HT1080 (cell line): ENCODE measurements around the gene MAST3. TPM values are rescaled to one million over a fixed set of nuclear protein-coding genes. Genes with fewer than 3 reads are reported as not detected.
A peak's percentile ranks its signal among the peaks of the same experiment; 100 is the strongest.
"Not testable (repeated sequence)": the region's sequence is repeated elsewhere in the genome, so short reads cannot be mapped to it uniquely, and the experiment has no call there.

Source experiments
- DNase-seq: peaks from one replicate; pipeline ENCODE4 v3.0.0-alpha.2; 2015; ENCODE audit warnings: low read depth
- total RNA-seq: library from RNA; depleted of rRNA; stranded (reverse); fragments of >200 nt; shearing (Covaris generic); gene quantifications from 2 replicates; pipeline ENCODE4 v1.2.3, GENCODE V29; 2014

MAST3 gene
- total RNA-seq, 1 experiment from 2014 or later, result 2.3 TPM

- peak; percentile 36 for DNase-seq
Observed at GRCh38 chr19:18156841-18157464, 59.4 kb downstream of the MAST3 start.

DNA sequence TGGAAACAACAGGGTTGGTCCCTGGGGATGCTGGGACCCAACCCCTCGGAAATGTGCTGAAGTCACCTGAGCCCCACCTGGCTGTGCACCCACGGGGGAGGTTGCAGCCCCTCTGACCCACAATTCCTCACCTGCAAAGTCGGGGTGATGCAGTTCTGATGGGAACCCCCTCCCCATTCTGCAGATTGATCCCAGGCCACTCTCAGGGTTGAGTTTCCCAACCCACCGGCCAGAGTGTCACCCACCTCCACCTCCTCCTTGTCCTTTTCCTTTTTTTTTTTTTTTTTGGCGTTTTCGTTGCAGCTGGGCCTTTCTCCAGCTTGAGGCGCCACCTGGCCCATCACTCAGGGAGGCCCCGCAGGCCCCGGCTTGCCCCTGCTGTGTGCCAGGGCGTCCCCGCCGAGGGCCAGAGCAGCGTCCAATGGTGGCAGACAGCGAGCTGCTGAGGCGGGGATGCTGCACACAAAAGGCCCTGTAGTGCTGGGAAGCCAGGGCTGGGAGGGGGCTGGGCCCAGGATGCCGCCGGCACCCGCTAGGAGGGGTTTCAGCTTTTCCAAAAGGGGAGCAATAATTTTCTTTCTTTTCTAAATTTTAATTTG is 60.0 kb downstream of the MAST3 start:
- DNase-seq, result no peak

- DNase-seq, result no peak
Observed at GRCh38 chr19:18158467-18158866, 60.9 kb downstream of the MAST3 start.

- DNase-seq, result not testable (repeated sequence)
Observed at GRCh38 chr19:18159059-18159616, 61.6 kb downstream of the MAST3 start.

DNA sequence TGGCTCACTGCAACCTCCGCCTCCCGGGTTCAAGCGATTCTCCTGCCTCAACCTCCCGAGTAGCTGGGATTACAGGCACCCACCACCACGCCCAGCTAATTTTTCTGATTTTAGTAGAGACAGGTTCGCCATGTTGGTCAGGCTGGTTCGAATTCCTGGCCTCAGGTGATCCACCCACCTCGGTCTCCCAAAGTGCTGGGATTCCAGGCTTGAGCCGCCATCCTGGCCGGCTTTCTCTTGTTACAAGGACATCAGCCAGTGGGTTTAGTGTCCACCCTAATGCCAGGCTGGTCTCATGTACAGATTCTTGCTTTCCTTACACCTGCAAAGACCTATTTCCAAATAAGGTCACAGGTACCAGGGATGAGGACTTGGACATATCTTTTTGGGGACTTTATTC is 62.2 kb downstream of the MAST3 start:
- DNase-seq, result no peak

GRCh38 chr19:18160493-18160970 is 63.0 kb downstream of the MAST3 start:
- no peak for DNase-seq

- DNase-seq, result no peak
Observed at GRCh38 chr19:18160971-18161635, 63.5 kb downstream of the MAST3 start.

- DNase-seq, result no peak
Observed at GRCh38 chr19:18161636-18162002, 64.0 kb downstream of the MAST3 start.

DNA sequence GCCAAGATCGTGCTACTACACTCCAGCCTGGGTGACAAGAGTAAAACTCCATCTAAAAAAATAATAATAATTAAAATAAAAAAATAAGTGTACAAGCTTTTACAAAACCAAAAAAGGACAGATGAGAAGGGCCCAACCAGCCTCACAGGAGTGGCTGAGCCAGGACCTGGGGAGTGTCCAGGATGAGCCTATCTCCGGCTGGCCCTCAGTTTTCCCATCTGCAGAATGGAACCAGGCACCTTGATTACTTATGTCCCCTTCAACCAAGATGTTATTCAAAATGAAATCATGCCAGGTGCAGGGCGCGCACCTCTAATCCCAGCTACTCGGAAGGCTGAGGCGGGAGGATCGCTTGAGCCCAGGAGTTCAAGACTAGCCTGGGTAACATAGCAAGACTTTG is 66.5 kb downstream of the MAST3 start:
- no peak for DNase-seq

GRCh38 chr19:18165794-18166544 is 68.4 kb downstream of the MAST3 start:
- no peak for DNase-seq

DNA sequence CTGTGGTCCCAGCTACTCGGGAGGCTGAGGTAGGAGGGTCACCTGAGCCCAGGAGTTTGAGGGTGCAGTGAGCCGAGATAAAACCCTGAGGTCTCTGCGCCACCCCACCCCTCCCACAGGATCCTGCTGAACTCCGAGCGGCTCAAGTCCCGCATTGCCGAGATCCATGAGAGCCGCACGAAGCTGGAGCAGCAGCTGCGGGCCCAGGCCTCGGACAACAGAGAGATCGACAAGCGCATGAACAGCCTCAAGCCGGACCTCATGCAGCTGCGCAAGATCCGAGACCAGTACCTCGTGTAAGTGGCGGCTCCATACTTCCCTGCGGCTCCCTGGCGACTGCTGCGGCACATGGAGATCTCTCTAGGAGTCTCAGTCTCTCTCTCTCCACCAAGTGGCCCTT is 69.4 kb downstream of the MAST3 start:
- DNase-seq, result no peak

GRCh38 chr19:18167975-18168645 is 70.5 kb downstream of the MAST3 start:
- no peak for DNase-seq

DNA sequence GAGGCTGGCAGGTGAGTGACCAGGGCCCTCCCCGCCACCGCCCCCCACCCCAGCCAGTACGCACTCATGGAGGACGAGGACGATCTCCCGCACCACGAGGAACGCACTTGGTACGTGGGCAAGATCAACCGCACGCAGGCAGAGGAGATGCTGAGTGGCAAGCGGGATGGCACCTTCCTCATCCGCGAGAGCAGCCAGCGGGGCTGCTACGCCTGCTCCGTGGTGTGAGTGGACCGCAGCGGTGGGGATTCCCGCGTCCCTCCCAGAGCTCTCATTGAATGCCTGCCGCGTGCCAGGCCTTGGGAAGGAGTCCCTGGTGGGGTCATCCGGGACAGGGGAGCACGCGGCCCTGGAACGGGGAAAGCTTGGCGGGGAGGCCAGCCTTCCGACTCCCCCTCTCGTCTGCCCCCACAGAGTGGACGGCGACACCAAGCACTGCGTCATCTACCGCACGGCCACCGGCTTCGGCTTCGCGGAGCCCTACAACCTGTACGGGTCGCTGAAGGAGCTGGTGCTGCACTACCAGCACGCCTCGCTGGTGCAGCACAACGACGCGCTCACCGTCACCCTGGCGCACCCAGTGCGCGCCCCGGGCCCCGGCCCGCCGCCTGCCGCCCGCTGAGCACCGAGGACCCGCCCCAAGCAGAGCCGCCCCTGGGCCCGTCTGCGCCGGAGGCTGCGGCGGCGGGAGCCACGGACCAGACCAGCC is 71.2 kb downstream of the MAST3 start:
- DNase-seq, result no peak

DNA sequence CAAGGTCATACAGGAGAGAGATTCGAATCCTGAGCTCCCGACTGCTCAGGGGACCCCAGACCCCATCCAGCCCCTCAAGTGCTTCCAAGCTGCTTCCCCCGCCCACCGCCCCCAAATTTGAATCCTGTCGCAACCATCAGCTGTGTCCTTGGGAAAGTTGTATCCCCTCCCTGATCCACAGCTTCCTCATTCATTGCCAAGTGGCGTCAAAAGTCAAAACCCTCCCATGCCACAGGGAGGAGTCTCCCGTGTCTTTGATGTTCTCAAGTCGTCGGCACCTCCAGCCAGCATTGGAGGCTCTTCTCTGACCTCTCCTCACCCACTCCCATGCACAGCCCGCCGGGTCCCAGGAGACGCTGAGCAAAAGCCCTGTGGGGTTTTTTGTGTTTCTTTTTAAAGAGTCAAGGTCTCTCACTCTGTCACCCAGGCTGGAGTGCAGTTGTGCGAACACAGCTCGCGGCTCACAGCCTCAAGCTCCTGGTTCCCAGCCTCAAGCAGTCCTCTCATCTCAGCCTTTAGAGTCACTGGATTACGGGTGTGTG is 73.2 kb downstream of the MAST3 start:
- no peak for DNase-seq

DNA sequence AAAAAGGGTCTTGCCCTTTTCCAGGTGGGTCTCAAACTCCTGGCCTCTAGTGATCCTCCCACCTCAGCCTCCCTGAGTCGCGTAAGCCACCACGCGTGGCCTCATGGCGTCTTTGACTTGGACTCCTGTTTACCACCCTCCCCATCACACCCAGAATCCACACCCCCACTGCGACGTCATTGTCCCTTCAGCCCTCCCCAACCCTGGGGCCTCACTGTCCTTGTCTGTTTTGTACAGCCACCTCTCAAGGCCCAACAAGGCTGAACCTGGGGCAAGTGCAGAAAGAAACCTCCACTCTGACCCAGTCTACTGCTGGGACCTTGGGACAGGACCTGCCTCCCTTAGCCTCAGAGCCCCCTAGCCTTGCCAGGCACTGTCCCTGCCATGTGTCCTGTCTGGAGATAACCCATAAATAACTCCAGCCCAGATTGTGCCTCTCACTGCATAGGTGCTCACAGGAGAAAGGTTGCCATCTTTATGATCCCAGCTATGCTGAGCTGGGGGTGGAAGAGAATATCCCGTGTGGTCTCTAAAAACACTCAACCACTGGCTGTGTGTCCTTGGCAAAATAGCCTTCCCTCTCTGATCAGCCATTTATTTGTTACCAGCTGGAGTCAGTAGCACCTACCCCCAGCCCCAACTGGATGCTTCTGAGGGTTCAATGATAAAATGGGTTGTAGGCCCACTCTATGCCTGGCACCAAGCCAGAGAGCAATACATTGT is 74.2 kb downstream of the MAST3 start:
- DNase-seq, result no peak

DNA sequence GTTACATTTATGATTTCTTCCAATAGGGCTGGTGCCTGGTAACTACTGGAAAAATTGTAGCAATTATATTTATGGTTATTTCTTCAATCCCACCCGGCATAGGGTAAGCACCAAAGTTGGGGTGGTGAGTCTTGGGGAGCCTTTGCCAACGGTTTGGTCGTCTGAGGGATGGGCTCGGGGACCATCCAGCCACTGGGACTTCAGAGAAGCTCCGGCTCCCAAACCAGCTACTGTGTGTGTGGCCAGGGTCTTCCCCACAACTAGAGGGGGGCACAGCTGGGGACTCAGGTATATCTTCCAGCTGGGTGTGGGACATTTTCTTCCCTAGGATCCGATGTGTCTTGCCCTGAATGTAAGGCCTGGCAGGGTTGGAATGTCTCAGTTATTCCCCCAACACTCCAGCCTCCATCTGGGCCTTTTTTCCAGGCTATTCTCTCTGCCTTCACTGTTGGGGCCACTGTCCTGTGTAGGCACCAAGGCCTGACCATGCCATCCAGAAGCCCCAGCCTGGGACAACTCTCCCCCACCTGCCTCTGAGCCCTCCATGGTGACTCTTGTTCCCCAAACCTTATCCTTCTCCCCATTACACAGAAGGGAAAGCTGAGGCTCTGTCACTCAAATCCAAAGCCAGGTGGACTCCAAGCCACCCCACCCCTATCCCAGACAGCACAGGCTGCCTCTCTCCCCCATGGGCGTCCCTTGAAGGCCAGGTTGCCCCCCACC is 74.9 kb downstream of the MAST3 start:
- DNase-seq, result no peak

DNA sequence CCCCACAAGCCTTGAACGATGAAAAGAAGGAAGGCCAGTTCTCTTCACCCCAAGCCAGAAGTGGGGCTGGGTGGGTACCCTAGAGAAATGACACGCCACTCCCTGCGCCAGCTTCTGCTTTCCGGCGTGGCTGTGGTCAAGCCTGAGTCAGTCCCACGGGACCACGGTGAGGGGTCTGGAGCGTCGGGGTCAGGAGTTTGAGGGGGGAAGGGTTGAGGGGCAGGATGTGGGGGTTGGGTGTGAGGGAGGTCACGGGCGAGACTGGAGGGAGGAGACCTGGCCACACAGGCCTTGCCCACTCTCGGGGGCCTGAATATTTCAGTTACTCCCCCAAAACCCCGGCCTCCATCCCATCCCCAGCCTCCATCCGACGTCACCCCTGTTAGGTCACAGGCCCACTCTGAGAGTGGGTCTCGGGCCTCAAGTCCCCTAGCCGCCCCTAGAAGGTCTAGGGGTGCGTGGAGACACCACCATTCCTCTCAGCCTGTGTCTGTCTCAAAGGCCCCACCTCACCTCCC is 75.5 kb downstream of the MAST3 start:
- DNase-seq, result no peak

GRCh38 chr19:18173572-18174288 is 76.2 kb downstream of the MAST3 start, which contains the start of gene IFI30:
IFI30 (plus strand) TSS chr19:18173813; CDS start chr19:18173842, 29 bp downstream.
- DNase-seq, result no peak
